GM18505 (cell line): ENCODE data around the gene CBR4.
A peak's percentile ranks its signal among the peaks of the same experiment; 100 is the strongest.

Experiments used
- ATAC-seq: cut with Tn5 transposase; IDR thresholded peaks from one replicate; pipeline ENCODE4 v1.9.1; 2021; ENCODE audit not compliant: unreplicated experiment
- POLR2A ChIP-seq: IDR thresholded peaks from 4 replicates; pipeline ENCODE4 v1.6.1; 2011; ENCODE audit warnings: borderline replicate concordance; ENCODE audit not compliant: insufficient read depth, insufficient read length; ENCODE audit errors: extremely low read depth

The CBR4 gene

DNA sequence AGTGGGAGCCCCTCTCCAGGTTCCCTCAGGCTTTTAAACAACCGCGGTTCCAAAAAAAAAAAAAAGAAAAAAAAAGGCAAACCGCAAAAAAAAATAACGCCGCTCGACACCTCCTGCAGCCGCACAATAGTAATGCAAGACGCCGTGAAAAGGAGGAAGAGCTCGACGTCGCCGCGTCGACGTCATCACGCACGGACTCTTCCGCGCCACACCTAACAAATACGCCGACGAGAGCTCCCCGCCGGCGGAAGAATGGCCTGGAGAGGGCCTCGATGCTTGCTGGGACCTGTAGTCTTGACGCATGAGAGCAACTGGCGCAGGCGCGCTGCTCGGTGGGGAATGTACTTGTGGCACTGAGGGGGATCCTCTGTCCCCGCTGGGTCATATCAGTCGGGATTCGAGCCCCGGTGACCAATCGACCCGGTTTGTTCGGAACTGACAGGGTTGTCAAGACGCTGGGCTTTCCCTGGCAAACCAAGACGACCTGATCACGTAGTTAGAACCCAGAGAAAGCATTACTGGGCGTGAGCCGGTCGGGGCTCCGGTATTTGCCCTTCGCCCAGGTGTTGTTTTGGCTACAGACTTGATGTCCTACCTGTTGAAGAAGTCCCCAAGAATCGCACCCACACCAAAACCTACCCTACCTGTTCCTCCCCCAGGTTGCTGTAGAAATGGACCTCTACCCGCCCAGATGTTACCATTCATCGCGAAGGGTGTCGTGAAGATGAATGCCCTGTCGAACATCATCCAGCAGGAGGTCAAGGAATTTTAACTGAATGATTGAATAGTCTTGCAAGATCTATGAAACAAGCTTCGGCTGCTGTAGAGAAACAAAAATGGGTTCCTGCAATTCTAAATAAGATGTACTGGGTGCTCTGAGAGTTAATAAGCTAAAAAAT, at the start of gene CBR4:
Gene CBR4 (minus strand): TSS at position 131 of the 899 bp plus-strand sequence. CDS start 166 bp downstream, outside the sequence.
- peak; percentile 97 for ATAC-seq
- peak; percentile 92 for TF ChIP-seq POLR2A

DNA sequence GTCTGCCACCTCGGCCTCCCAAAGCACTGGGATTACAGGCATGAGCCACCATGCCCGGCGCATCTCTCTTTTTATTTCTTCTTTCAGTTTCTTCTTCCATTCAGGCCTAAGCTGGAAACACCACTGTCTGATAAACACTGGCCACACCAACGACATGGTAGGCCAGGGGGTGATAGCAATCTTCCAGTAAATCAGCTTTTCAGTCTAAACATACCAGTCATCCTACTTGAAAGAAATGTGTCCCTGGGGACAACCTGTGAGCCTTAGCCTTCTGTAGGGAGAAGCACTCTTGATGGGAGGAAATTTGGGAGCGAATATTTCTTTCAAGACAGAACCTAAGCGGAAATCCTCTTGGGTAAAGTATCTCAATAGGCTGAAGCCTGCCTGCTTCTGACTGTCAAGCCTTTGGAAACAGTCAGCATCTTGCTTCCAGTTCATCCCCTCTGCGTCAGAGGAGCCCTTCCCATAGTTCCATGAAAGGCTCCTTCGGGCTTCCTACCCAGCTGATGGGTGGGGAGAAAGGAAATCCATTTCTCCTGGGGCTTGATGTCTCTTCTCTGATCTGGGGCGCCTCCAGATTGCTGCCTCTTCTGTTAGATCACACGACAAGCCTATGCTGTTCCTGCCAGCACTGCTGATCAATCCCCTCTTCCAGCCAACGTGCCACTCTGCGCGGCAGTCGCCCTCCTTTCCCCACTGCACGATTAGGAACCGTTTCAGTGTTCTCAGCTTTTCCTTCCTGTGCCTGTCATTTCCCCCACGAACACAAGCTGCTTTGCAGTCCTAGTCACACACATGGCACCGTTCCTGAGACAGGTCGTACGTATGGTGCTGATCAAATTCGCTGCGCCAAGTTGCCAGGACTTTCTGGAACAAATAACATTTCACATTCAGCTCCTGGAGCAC, 49.5 kb upstream of the CBR4 start:
- no peak for TF ChIP-seq POLR2A
- no peak for ATAC-seq

DNA sequence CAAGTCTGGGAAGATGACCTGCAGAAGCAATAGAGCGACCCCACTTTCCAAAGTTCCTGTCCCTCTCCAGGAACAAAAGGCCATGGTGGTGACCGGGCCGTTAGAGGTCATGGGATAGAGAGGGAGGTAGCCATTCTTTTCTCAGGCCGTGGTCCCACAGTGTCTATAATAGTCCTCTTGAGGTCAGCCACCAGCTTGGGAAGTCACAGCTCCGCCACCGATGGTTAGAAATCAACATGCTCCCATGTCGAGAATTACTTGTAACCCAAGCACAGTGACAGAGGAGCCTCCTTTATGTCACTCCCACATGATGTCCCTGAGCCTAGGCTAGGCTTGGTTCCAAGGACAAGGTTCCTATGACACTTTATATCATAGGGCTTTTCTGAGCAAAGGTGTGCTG, 48.3 kb upstream of the CBR4 start:
- TF ChIP-seq POLR2A, result no peak
- ATAC-seq, result no peak

DNA sequence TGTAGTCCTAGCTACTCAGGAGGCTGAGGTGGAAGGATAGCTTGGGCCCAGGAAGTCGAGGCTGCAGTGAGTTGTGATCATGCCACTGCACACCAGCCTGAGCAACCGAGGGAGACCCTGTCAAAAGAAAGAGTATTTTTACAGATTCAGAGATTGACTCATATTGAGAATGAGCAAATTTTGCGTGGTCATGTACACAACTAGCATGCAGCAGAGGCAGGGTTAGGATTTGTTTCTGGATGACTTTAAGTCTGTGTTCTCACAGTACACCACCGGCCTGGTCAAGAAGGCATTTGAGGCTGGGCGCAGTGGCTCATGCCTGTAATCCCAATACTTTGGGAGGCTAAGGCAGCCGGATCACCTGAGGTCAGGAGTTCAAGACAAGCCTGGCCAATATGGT, 44.8 kb upstream of the CBR4 start:
- TF ChIP-seq POLR2A, result no peak
- ATAC-seq, result peak; percentile 78

DNA sequence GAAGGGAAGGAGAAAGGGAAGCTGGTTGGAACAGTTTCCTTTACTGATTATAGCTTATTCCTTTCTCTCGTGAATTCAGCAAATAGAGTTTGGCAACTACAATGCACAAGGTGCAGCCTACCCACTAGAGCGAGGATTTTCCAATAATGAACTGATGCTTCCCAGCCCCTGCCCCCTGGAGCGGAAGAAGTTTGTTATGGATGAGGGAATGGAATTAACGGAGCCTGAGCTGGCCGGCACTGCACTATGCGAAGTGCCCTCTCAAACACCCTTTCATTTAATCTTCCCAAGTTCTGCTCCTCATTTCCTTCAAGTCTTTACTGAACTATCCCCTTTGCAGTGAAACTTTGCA, 42.5 kb upstream of the CBR4 start:
- TF ChIP-seq POLR2A, result no peak
- no peak for ATAC-seq

DNA sequence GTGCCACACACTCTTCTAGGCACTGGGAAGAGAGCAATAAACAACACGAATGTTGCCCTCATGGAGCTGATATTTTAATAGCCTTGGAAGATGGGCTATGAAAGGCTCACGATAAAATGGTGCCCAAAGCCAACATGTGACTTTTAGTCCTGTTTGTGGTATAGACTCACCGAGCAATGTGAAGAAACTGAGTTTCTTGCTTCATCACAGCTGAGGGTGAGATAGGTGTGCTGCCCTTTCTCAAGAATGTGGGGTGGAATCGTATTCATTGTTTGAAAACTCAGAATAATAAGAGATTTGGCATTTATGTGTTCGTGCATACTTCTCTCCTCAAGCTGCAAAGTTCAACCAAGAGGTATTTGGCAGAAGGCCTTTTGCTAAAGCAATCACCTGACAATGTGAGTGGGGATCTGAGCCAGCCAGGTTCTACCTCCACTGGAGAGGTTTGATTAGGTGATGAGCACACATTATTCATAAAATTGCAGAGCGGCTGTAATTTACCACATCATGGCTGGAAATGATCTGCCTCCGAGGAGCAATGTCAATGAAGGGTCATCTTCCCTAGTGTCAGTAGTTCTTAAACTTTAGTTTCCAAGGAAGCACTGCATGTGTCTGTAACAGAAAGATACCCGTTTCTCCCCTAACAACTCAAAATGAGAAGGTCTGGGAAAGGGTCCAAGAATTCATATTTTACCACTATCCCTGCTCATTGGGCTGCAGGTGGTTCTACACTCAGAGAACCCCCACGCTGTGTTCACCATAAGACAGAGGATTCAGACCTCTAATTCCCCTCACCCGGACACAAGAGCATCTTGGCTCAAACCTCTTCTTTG, 41.9 kb upstream of the CBR4 start:
- ATAC-seq, result no peak
- TF ChIP-seq POLR2A, result no peak

DNA sequence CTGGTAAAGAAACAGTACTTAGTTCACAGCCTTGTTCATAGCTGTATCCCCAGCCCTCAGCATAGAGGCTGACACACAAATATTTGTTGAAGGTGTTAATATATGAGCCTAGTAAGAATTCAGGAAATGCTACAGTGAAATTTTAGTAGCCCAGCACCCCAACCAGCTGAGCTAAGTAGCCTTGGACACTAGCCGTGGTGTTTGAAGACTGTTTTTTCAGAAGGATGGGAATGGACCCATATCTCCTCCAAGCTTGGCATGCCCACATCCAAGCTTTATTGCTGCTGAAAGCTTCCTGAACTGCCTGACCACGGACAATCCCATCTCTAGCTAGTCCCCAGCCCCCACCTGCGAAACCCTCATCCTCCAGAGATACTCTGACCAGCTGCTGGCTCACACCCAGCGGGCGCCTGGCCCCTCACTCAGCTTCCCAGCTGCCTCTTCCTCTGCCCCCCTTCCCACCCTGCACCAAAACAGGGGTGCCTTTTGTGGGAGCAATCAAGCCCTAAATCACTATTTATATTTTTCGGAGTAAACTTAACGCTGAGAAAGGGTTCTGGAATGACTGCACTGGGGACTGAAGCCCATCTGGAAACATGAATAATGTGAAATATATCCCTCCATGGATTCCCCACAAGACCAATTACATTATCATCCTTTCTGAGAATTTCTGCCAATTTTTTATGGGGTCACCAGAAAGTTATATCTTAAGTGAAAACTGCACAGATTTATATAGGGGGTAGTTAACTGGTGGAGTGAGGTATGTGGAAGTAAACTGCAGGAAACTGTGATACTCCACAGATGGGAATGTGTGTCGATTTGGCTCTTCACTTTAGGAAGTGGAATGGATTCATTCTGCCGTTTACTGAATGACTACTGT, 41.1 kb upstream of the CBR4 start:
- TF ChIP-seq POLR2A, result no peak
- ATAC-seq, result no peak

DNA sequence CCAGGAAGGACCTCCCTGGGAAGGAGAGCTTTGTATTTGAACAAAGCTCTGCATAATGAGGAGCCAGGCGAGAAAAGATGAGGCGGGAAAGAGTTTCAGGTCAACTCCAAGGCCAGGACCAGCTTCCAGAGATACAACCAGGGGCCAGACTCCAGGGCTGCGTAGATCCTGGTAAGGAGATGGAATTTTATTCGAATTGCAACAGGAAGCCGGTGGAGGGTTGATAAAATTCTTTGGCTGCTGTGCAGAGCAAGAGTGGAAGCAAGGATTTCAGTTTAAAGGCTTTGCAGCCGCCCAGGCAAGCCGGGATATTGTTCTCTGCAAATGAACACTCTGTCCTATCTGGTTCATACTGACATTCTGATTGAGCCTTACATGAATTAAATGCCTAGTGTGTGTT, 40.2 kb upstream of the CBR4 start:
- TF ChIP-seq POLR2A, result no peak
- no peak for ATAC-seq

DNA sequence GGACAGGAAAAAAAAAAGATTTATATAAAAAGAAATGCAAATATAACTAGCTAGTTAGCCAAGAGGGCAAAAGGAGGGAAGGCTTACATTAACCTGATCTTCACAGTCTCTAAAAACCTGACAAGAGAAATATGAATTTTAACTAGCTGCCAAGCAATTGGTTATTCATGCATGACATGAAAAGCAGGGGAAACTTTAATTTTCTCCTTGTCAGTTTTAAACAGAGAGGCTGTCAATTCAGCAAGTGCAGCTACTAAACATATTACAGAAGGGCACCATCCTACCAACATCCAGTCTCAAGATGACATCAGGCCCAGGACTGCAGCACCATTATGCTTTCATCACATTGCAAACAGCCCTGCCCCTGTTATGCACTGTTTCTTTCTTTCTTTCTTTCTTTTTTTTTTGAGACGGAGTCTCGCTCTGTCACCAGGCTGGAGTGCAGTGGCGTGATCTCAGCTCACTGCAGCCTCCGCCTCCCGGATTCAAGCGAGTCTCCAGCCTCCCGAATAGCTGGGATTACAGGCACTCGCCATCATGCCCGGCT, 38.9 kb upstream of the CBR4 start:
- TF ChIP-seq POLR2A, result no peak
- ATAC-seq, result no peak

DNA sequence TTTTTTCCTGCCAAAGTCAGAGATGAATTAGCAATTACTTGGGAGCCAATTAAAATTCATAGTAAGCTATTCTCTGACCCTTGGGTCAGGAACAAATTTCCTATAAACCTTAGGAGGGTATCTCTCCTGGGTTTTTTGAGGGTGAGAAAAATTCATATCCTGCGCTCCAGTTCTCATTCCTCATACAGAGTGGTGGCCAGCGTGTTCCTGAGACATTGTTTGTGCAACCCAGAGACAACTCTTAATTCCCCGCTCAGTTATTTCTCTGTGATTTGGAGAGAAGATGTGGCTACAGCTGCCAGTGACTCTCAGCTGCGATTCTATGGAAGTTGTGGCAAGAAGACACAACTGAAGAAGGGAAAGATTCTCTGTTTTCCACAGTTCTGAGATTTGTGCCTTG, 37.9 kb upstream of the CBR4 start:
- no peak for ATAC-seq
- no peak for TF ChIP-seq POLR2A

DNA sequence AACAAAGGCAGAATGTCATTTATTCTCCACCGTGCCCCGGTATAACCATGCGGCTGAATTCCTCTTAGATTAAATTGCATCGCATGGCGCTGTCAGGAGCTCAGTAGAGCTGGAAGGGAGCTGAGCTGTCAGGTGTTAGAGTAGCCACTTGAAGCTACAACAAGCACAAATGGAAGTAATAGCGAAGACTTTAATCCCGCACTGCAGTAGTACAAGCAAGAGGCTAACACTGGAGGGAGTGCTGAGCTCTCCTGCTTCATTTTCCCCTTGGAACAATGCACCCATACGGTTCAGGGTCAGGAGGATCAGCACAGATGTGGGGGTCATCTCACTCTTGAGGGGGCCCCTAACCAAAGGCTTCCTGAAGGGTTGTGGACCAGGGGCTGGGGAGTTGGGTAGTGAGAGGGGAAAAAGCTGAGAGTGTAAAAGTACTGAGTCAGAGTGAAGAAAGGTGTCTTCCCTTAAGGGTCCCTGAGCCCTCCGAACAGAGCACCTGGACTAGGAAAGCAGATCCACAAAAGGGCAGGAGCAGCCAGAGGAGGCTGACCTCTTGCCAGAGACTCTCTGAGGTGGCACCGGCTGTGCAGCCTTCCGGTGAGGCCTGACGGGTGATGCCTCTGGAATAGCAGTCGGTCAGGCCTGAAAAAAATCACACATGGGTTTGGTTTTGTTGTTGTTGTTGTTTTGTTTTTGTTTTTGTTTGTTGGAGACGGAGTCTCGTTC, 36.0 kb upstream of the CBR4 start:
- ATAC-seq, result no peak
- TF ChIP-seq POLR2A, result no peak
